Upper lobe of left lung (tissue), 6 donors: ENCODE measurements around the gene SORBS2. TPM values are rescaled to one million over a fixed set of nuclear protein-coding genes. Genes with fewer than 3 reads are reported as not detected.
A peak's percentile ranks its signal among the peaks of the same experiment; 100 is the strongest.
"Not testable (repeated sequence)": the region's sequence is repeated elsewhere in the genome, so short reads cannot be mapped to it uniquely, and the experiment has no call there.

Experiments
- ATAC-seq, 2 donors: fragments of 200-7000 bp; cut with Tn5 transposase; one replicate each; pipeline ENCODE4 v1.9.1; 2022; ENCODE audit warnings: mild to moderate bottlenecking in 2 of 2, moderate library complexity in 2 of 2; ENCODE audit not compliant: low FRiP score in 2 of 2
- DNase-seq, 2 donors: peaks; one replicate each; pipeline ENCODE4 v3.0.0-alpha.2; 2019 to 2020
- H3K27ac ChIP-seq, 4 donors: fragments of 200-600 bp; sonication (generic); one replicate each; pipeline ENCODE4 v1.5.1; 2016 to 2019
- H3K27me3 ChIP-seq, 4 donors: fragments of 200-600 bp; sonication (generic); one replicate each; pipeline ENCODE4 v1.5.1; 2017 to 2019
- H3K36me3 ChIP-seq, 4 donors: fragments of 200-600 bp; sonication (generic); one replicate each; pipeline ENCODE4 v1.5.1; 2016 to 2019
- H3K4me1 ChIP-seq, 4 donors: fragments of 200-600 bp; sonication (generic); one replicate each; pipeline ENCODE4 v1.5.1; 2018 to 2019
- H3K4me3 ChIP-seq, 4 donors: fragments of 200-600 bp; sonication (generic); one replicate each; pipeline ENCODE4 v1.5.1; 2017 to 2019; ENCODE audit warnings: mild to moderate bottlenecking in 2 of 4, moderate library complexity in 1 of 4
- H3K9me3 ChIP-seq, 4 donors: fragments of 200-600 bp; sonication (generic); one replicate each; pipeline ENCODE4 v1.5.1; 2018 to 2019
- CTCF ChIP-seq, 6 experiments: fragments of 450-650 bp in 4 of 6; fragments of 200-600 bp in 2 of 6; sonication (generic) in 2 of 6; IDR thresholded peaks; one replicate each; pipeline ENCODE4 v1.5.1; 2016 to 2019; ENCODE audit warnings: antibody characterized with exemption in 6 of 6
- EP300 ChIP-seq, 4 donors: sonication (generic); formaldehyde crosslinking; IDR thresholded peaks; one replicate each; pipeline ENCODE4 v1.5.1; 2017; ENCODE audit warnings: antibody characterized with exemption in 4 of 4, control low read depth in 2 of 4
- POLR2A ChIP-seq, 4 donors: fragments of 450-650 bp; IDR thresholded peaks; one replicate each; pipeline ENCODE4 v1.5.1; 2016 to 2017; ENCODE audit warnings: antibody characterized with exemption in 4 of 4, mild to moderate bottlenecking in 2 of 4
- POLR2AphosphoS5 ChIP-seq, 2 donors: sonication (generic); formaldehyde crosslinking; IDR thresholded peaks; one replicate each; pipeline ENCODE4 v1.5.1; 2017; ENCODE audit warnings: antibody characterized with exemption in 2 of 2
- WGBS, 2 donors: methylation state at CpG; one replicate each; pipeline ENCODE4 v1.1.5; 2017 to 2018; 5-methylcytosine and 5-hydroxymethylcytosine counted together
- total RNA-seq, 6 donors: library from RNA; depleted of rRNA in 4 of 6; stranded (reverse); fragments of >200 nt in 4 of 6; gene quantifications; one replicate each; pipeline versions ENCODE4 v1.1.0 to v1.2.1, GENCODE V29; 2016 to 2021
- donor health status: DM: no; HTN: no; CAD: no; lungs with moderate emphysema.
- donor health status: DM: no; HTN: yes; CAD: no; lungs with severe emphysema.

SORBS2 gene
- total RNA-seq, 6 donors from 2014 or later = 35.4 to 83.2 (median 58.1) TPM

DNA sequence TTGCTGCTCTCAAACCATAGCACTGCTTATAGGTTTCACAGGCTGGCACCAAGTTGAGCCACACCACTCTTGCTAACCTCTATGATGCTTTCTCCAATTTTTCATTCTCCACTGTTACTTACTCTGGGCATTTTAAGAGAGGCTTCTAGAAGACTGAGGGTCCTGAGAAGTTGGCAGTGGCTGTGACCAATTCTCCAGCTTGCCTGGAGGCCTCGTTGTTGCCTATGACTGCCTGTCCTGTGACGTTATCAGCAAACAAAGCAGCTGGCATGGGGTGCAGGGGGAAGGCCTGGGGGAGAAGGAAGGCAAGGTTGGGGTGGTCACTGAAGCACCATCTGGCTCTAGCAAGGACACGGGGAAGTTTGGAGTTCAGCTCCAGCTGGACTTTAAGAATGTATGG, 246.3 kb downstream of the SORBS2 start:
- Histone ChIP-seq H3K4me1 (peaks cover 0 to 7% (median 0%) of the 10 kb centered on the region in 4 donors), H3K9me3 (no peaks in the 10 kb centered on the region), H3K4me3 (no peak overlapping the region), H3K36me3 (no peaks in the 10 kb centered on the region), H3K27me3 (no peaks in the 10 kb centered on the region), H3K27ac (peak overlapping the region in 1 of 4 donors; percentile 81)
- no peak for TF ChIP-seq CTCF (IDR thresholded peaks at IDR 0.05)
- no peak for TF ChIP-seq POLR2A (IDR thresholded peaks at IDR 0.05)
- no peak for TF ChIP-seq POLR2AphosphoS5 (IDR thresholded peaks at IDR 0.05)
- no peak for TF ChIP-seq EP300 (IDR thresholded peaks at IDR 0.05)
- no peak for ATAC-seq
- no peak for DNase-seq
- WGBS, 2 donors = 79 to 88% methylated on average over 3 of the region's 3 CpGs

DNA sequence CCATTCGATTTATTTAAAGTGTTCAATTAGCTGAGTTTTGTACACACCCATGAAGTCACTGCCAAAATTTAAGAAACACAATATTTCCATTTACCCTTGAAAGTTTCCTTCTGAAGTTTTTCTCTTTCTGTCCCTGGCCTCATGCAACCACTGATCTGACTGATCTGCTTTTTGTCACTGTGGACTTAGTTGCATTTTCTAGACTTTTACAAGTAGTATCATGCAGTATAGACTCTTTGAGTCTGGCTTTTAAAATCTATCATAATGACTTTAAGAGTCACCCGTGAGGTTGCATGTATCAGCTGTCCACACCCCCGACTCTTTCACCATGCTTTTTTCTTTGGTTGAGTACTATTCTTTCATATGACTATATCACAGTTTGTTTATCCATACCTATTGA, 247.6 kb downstream of the SORBS2 start:
- no peak for DNase-seq
- WGBS, 2 donors = 89 to 96% methylated on average over 3 of the region's 3 CpGs
- no peak overlapping the region for H3K4me3 ChIP-seq
- no peaks in the 10 kb centered on the region for H3K36me3 ChIP-seq
- TF ChIP-seq POLR2A (IDR thresholded peaks at IDR 0.05) = no peak
- no peak for TF ChIP-seq POLR2AphosphoS5 (IDR thresholded peaks at IDR 0.05)
- no peak for TF ChIP-seq EP300 (IDR thresholded peaks at IDR 0.05)
- H3K9me3 ChIP-seq = no peaks in the 10 kb centered on the region
- no peaks in the 10 kb centered on the region for H3K27me3 ChIP-seq
- no peak overlapping the region for H3K27ac ChIP-seq
- ATAC-seq = no peak
- H3K4me1 ChIP-seq = peaks cover 0 to 7% (median 0%) of the 10 kb centered on the region in 4 donors

- no peak overlapping the region for H3K27ac ChIP-seq
- no peaks in the 10 kb centered on the region for H3K9me3 ChIP-seq
- H3K4me3 ChIP-seq = no peak overlapping the region
- no peak for DNase-seq
- TF ChIP-seq POLR2A (IDR thresholded peaks at IDR 0.05) = no peak
- TF ChIP-seq CTCF (IDR thresholded peaks at IDR 0.05) = no peak
- no peak for TF ChIP-seq EP300 (IDR thresholded peaks at IDR 0.05)
- no peak for TF ChIP-seq POLR2AphosphoS5 (IDR thresholded peaks at IDR 0.05)
- peaks cover 0 to 7% (median 0%) of the 10 kb centered on the region in 4 donors for H3K4me1 ChIP-seq
- H3K36me3 ChIP-seq = no peaks in the 10 kb centered on the region
- ATAC-seq = no peak
- H3K27me3 ChIP-seq = no peaks in the 10 kb centered on the region
- WGBS, 2 donors = 74 to 85% methylated on average over 3 of the region's 3 CpGs
These were observed 249.5 kb downstream of the SORBS2 start for GRCh38 chr4:185562531-185562930.

DNA sequence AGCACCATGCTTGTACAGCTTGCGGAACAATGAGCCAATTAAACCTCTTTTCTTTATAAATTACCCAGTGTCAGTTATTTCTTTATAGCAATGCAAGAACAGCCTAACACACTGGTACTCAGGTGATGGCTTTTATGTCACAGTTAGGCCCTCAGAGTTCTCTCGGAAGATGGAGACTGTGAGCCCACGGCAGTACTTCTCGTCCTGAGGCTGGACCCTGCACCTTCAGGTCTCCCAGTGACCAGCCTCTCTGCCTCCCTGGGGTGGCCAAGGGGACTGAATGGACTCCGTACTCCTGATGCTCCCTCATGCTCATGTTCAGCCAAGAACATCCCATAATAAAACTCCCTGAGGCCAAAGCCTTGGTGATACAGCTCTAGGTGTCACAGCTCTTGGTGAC, 251.7 kb downstream of the SORBS2 start:
- Histone ChIP-seq H3K4me1 (no peaks in the 10 kb centered on the region), H3K27ac (no peak overlapping the region), H3K27me3 (no peaks in the 10 kb centered on the region), H3K36me3 (no peaks in the 10 kb centered on the region), H3K4me3 (no peak overlapping the region), H3K9me3 (no peaks in the 10 kb centered on the region)
- DNase-seq = no peak
- TF ChIP-seq EP300 (IDR thresholded peaks at IDR 0.05) (no peak), POLR2A (IDR thresholded peaks at IDR 0.05) (no peak), CTCF (IDR thresholded peaks at IDR 0.05) (no peak), POLR2AphosphoS5 (IDR thresholded peaks at IDR 0.05) (no peak)
- 99 to 100% methylated on average over 4 to 5 of the region's 5 CpGs for WGBS, 2 donors
- no peak for ATAC-seq

- peak in 1 of 2 donors; percentile 41 for DNase-seq
- no peak overlapping the region for H3K27ac ChIP-seq
- H3K4me3 ChIP-seq = no peak overlapping the region
- no peaks in the 10 kb centered on the region for H3K4me1 ChIP-seq
- H3K9me3 ChIP-seq = no peaks in the 10 kb centered on the region
- H3K36me3 ChIP-seq = no peaks in the 10 kb centered on the region
- WGBS, 2 donors = 66 to 87% methylated on average over 3 to 4 of the region's 4 CpGs
- TF ChIP-seq POLR2A (IDR thresholded peaks at IDR 0.05) (no peak), CTCF (IDR thresholded peaks at IDR 0.05) (no peak), EP300 (IDR thresholded peaks at IDR 0.05) (no peak), POLR2AphosphoS5 (IDR thresholded peaks at IDR 0.05) (no peak)
- no peaks in the 10 kb centered on the region for H3K27me3 ChIP-seq
- peak in 1 of 2 donors; percentile 40 for ATAC-seq
These were observed 252.1 kb downstream of the SORBS2 start for GRCh38 chr4:185559915-185560281.

DNA sequence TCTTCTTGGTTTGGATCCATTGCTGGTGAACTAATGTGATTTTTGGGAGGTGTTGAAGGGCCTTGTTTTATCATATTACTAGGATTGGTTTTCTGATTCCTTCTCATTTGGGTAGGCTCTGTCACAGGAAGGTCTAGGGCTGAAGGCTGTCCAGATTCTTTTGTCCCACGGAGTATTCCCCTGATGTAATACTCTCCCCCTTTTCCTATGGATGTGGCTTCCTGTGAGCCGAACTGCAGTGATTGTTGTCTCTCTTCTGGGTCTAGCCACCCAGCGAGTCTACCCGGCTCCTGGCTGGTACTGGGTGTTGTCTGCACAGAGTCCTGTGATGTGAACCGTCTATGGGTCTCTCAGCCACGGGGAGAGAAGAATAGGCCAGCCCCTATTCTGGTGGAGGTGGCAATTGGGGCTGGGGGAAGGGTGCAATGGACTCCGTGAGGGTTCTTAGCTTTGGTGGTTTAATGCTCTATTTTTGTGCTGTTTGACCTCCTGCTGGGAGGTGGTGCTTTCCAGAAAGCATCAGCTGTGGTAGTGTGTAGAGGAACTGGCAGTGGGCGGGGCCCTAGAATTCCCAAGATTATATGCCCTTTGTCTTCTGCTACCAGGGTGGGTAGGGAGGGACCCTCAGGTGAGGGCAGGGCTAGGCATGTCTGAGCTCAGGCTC, 252.6 kb downstream of the SORBS2 start:
- not testable (repeated sequence) for H3K4me1 ChIP-seq, ATAC-seq, H3K36me3 ChIP-seq, H3K4me3 ChIP-seq, H3K27ac ChIP-seq, H3K9me3 ChIP-seq, H3K27me3 ChIP-seq, DNase-seq
- WGBS, 2 donors = 73 to 75% methylated on average over 8 of the region's 8 CpGs
